WI38 (cell line): Measurements from ENCODE around the gene CEBPZOS.
"Not testable (repeated sequence)": the region's sequence is repeated elsewhere in the genome, so short reads cannot be mapped to it uniquely, and the experiment has no call there.

Experiments
- H3K4me3 ChIP-seq: 2 replicates; pipeline ENCODE4 v1.5.1; 2011; ENCODE audit warnings: low read depth, mild to moderate bottlenecking, control low read depth, low read length
- TF ChIP-seq, protein P1 (sequence below): IDR thresholded peaks from 2 replicates; pipeline ENCODE4 v1.5.1; 2012; ENCODE audit warnings: low read depth, mild to moderate bottlenecking, control low read depth, low read length

CEBPZOS gene

DNA sequence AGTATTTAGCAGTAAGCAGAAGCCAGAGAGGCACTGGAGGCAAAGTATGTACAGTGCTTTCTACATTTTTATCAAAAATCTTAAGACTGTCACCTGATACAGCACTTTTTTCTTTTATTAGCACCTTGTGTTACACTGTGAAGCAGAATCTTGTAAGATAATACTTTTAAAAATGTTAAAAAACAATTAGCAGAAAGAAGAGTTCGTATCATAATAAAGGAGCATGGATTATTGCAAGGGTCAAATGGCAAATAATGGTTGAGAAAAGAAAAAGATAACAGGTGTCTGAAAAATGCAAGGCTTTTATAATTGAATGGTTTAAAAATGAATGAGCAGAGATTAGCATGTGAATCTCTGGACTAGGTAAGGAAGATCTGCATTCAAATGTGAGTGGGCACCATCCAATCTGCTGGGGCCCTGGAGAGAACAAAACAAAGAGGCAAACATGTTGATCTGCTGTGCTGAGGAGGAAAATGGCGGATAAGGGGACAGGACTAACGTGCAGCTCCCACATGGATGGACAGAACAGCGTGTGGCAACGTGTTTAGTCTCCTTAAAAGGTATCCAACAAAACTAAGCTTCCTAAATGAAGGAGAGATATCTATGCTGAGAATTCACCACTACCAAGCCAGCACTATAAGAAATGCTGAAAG is 9.5 kb downstream of the CEBPZOS start:
- no peak overlapping the region for H3K4me3 ChIP-seq
- TF ChIP-seq, protein P1, sequence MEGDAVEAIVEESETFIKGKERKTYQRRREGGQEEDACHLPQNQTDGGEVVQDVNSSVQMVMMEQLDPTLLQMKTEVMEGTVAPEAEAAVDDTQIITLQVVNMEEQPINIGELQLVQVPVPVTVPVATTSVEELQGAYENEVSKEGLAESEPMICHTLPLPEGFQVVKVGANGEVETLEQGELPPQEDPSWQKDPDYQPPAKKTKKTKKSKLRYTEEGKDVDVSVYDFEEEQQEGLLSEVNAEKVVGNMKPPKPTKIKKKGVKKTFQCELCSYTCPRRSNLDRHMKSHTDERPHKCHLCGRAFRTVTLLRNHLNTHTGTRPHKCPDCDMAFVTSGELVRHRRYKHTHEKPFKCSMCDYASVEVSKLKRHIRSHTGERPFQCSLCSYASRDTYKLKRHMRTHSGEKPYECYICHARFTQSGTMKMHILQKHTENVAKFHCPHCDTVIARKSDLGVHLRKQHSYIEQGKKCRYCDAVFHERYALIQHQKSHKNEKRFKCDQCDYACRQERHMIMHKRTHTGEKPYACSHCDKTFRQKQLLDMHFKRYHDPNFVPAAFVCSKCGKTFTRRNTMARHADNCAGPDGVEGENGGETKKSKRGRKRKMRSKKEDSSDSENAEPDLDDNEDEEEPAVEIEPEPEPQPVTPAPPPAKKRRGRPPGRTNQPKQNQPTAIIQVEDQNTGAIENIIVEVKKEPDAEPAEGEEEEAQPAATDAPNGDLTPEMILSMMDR = no peak

DNA sequence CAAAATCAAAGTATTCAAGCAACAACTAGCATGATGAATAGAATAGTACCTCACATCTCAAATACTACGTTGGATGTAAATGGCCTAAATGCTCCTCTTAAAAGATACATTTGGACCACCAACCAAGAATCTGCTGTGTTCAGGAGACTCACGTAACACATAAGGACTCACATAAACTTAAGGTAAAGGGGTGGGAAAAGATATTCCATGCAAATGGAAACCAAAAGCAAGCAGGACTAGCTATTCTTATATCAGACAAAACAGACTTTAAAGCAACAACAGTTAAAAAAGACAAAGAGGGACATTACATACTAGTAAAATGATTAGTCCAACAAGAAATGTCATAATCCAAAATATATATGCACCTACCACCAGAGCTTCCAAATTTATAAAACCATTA is 10.5 kb downstream of the CEBPZOS start:
- H3K4me3 ChIP-seq = not testable (repeated sequence)

DNA sequence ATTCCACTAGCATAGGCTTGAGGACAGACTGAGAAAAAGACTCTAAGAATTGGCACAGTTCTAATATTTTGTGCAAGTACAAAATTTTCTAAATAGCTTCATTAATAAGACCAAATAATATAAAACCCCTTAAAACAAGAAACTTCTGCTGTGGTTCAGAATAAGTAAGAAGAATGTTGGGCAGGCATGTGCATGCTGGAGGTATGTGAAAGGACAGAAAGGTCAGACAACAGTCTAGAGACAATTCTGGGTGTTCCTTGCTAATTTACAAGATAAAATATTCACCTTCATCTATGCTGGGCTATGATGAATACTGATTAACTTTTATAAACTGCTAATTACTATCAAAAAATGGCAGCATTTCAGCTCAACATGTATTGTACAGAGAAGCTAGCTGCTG is 14.9 kb downstream of the CEBPZOS start:
- no peak overlapping the region for H3K4me3 ChIP-seq
- TF ChIP-seq, protein P1 = no peak

DNA sequence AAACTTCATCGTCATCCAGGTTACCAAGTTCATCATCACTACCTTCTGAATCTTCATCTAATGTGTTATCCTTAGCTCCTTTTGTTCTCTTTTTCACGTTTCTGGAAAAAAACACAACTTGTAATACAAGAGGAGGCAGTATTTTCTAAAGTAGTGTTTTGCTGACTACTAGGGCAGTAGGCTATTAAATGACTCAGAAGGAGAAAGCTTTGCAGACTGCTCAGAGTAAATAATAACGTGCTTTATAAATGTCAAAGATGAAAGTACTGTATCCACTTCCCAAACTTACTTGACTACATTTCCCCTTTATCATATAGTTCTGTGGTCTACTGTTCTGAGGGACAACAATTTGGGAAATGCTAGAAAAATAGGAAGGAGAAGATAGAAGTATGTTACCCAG is 15.6 kb downstream of the CEBPZOS start:
- TF ChIP-seq, protein P1 = no peak
- no peak overlapping the region for H3K4me3 ChIP-seq

DNA sequence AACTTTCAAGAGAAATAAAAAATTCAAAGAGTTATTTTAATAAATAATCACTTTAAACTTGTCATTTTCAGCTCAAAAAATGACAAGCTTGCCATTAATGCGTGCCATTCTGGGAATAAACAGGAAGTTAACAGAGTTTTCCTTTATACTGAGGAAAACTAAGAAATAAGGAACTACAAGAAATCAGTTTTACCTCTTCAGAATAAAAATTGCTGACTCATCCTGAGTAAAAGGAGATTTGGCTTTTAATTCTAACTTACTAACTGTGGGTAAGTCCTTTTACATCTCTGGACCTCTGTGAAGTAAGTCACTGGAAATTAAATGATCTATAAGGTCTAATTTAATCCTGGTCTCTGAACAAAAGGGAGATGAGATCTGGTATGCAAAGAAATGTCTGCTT is 19.0 kb downstream of the CEBPZOS start:
- TF ChIP-seq, protein P1 = no peak
- H3K4me3 ChIP-seq = no peak overlapping the region

DNA sequence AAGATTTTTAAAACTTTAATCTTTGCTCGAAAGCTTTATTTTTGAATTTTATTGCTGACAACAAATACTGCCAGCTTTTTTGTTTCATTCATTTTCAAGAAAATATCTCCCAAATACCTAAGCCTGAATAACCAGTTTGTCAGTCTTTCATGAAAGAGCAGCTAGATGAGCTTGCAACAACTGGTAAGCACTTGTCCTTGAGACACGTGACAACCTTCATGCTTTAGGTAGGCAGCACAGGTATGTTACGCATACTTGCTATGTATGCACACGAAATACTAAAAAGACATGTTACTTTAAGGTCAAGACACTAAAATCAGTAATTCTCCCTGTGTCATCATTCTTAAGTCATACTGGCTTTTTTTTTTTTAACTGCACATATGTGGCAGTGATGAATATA is 22.8 kb downstream of the CEBPZOS start:
- TF ChIP-seq, protein P1 = no peak
- no peak overlapping the region for H3K4me3 ChIP-seq

DNA sequence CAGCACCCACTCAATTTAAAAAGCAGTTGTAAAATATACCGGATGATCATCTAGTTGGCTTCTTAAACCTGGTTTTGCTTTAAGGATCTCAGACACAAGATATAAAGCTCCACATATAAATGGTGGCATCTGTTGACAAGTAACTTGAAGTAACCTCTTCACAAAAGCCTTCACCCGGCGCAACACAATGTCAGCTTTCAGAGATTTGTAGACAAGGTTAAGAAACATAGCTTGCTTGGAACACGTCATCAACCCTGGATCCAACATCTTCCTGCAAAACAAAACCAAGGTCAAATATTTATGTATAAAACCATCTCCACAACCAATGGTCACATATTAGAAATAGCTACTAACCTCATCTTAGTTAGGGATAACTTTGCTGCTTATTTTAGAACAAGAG is 26.8 kb downstream of the CEBPZOS start:
- H3K4me3 ChIP-seq = no peak overlapping the region

More for the DNA sequence above, 26.8 kb downstream of the CEBPZOS start:
- TF ChIP-seq, protein P1 = no peak
